HL-60/S4 treated with phorbol 12-myristate 13-acetate at 8.2 ng/mL for 4 days and 3 days (cell line): Measurements from ENCODE around the gene HDGFL3.
"Not testable (repeated sequence)": the region's sequence is repeated elsewhere in the genome, so short reads cannot be mapped to it uniquely, and the experiment has no call there.

Experiments used
- in situ Hi-C: fragments of 300-500 bp; cut with MboI; formaldehyde crosslinking; loops from 2 replicates; pipeline ENCODE4 v1.15.0; 2022; ENCODE audit warnings: low sequenced_read_pairs

The HDGFL3 gene

DNA sequence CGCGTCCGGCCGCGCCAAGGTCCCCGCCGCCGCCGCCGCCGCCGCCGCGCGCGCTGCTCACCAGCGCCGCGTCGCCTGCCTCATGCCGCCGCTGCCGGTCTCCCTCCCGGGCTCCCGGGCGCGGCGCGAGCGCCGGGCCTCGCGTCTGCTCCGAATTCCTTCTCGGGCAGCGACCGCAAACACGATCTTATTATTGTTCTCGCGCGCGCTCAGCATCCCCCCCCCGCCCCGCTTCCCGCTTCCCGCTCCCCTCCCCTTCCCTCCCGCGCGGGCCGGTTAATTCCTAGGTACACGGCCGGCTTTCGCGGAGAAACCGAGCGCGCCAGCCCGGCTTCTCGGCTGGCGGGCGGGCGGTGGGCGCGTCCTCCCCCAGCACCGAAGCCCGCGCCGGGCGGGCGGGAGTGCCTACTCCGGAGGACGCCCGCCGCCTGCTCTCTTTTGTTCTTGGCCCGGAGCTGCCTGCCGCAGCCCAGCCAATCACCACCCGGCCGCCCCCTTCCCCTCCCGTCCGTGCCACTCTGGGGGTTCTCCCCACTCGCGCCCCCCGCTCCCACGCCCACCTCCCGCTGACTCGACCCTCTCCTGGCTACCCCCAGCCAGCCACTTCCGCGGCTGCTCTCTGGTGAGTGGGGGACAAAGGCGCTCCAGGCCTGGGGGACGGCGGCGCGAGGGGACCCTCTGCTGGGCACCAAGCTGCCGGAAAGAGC lies at the start of gene HDGFL3:
Gene HDGFL3 (minus strand): TSS at position 164 of the 707 bp plus-strand sequence. CDS start 409 bp downstream, outside the sequence.
- in situ Hi-C loops = no loop called here

GRCh38 chr15:83250781-83251180 lies 43.2 kb upstream of the HDGFL3 start:
- in situ Hi-C loops = no loop called here

DNA sequence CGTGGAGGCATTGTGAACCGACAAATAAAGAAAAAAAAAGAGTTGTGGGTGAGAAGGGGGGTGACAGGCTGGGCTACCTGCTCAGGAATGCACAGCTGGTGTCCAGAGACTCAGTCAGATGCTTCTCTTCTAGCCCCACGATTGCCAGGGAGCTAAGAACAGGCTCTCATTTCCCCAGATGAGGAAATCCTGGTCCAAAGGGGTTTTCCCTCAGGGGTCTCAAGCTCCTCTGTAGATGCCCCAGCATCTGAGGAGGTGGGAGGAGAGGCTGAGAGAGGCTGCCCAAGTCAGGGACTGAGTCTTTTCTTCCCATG lies 41.4 kb upstream of the HDGFL3 start:
- in situ Hi-C loops = no loop called here

- in situ Hi-C loops = no loop called here
Measured at GRCh38 chr15:83248151-83249029, 40.8 kb upstream of the HDGFL3 start.

DNA sequence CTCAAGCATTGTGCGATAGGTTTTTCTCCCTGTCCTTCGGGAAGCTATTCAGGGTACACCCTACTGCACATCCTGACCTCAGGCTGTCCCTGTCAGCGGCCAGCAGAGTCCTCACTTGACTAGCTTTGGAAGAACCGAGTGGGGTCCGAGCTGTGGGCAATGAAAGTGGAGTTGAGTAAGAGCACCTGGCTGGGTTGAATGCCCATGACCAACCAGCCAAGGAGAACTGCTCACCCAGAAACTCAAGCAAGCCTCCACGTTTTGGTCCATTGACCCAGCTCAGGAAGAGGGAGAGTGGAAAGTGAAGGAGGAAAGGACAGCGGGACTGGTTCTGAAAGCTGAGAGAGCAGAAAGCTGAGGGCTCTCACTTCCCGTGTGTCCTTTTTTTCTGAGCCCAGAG lies 36.0 kb upstream of the HDGFL3 start:
- in situ Hi-C loops = no loop called here

DNA sequence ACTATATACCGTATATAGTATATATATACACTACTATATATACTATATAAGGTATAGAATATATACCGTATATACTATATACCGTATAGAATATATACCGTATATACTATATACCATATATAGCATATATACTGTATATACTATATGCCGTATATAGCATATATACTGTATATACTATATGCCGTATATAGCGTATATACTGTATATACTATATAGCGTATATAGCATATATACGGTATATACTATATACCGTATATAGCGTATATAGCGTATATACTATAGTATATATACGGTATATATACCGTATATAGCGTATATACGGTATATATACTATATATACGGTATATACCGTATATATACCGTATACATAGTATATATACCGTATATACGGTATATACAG lies 22.6 kb upstream of the HDGFL3 start:
- in situ Hi-C loops = no loop called here

DNA sequence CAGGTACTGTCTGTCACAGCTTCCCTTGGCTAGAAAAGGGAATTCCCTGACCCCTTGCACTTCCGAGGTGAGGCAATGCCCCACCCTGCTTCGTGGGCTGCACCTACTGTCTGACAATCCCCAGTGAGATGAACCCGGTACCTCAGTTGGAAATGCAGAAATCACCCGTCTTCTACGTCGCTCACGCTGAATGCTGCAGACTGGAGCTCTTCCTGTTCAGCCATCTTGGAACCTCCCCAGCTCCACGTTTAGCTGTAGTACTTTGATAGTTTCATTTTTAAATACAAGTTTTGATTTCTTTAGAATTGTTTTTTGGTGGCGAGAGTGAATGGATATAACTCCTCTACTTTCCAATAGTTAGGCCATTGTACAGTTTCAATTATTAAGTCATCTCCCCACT lies 17.8 kb upstream of the HDGFL3 start:
- in situ Hi-C loops = no loop called here

GRCh38 chr15:83221781-83222180 lies 14.2 kb upstream of the HDGFL3 start:
- in situ Hi-C loops = not testable (repeated sequence)

- in situ Hi-C loops = no loop called here
Measured at GRCh38 chr15:83219026-83219425, 11.4 kb upstream of the HDGFL3 start.

DNA sequence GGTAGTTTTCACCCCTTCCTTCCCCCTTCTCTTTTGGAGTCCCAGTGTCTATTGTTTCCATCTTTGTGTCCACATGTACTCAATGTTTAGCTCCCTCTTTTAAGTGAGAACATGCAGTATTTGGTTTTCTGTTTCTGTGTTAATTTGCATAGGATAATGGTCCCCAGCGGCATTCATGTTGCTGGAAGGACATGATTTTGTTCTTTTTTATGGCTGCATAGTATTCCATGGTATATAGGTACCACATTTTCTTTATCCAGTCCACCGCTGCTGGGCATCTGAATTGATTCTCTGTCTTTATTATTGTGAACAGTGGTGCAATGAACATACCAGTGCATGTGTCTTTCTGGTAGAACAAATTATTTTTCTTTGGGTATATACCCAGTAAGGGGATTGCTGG lies 7.7 kb upstream of the HDGFL3 start:
- in situ Hi-C loops = no loop called here

DNA sequence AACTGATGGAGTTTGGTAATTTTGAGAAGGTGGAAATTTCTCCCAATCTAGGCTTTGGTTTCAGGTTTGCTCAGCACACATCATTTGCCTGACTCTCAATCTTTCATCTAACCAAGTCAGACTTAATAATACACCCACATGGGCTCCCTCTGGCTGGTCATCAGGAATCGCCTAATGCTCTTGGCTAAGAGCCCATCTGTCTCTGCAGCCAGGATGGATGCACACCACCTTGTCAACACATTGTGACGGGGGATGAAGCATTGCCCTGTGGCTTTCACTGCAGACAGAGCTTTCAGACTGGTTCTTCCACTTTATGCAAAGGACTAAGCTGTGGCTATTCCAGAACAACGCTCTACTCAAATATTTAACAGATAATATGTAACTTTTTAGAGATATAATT lies 3.0 kb upstream of the HDGFL3 start:
- in situ Hi-C loops = no loop called here

DNA sequence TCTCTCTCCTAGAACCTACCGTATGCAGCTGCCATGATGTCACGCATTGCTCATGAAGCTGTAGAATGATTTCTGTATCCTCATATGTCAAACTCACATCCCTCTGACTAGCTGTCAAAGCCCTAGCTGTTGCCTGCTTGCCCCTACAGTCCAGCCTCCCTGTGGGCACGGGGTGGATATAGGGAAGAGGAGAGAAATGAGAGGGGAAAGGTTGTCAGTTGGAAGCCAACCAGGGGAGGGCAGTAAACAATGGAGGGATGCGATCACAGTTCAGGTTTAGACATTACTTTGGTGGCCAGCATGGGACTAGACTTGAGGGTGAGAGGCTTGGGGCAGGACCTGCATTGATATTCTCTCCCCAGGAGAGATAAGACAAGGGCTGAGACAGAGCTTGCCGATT lies 1.7 kb upstream of the HDGFL3 start:
- in situ Hi-C loops = no loop called here

GRCh38 chr15:83208367-83208661 lies 691 bp upstream of the HDGFL3 start:
- in situ Hi-C loops = no loop called here

GRCh38 chr15:83207009-83207659 lies 489 bp downstream of the HDGFL3 start:
- in situ Hi-C loops = no loop called here

GRCh38 chr15:83206526-83207008 lies 1.1 kb downstream of the HDGFL3 start:
- in situ Hi-C loops = no loop called here

DNA sequence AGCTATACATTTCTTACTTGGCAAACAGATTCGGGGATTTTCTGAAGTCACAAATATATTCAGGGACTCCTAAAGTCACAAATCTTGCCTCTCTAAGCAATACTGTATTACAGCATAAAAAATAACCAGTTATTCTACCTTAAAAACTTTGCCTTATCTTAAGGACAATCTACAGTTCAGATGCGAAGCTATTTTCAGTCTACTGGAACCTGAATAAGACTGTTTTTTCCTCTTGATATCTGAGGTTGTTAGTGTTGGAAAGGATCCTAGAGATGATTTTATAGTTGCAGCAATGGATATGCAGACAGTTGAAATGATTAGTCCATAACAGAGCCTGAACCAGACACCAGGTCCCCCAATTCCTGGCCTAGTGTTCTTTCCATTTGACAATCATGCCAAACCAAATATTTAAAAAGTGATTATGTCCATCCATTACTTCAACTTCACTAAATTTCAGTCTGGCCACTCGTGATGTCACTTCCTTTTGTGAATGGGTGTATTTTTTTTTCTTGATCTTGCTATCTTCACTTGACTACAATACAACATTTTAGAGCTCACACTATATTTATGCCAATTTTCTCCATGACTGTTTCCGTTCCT lies 1.8 kb downstream of the HDGFL3 start:
- in situ Hi-C loops = no loop called here

DNA sequence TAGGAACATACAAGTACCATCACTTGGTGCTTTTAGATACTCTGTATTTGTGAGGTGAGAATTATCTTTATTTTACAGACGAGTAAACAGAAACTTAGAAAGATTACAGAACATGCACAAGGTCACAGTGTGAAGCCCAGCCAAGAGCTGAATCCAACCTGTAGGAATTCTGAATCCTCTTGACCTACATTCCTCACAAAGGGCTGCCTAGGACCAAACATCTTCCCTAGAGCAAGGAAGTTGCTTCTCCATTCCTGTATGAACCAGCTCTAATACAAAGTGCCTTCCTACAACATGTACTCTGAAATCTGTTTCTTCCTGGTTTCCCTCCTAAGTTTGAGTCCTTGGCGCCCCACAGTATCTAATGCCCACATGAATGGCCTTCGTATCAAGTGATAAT lies 2.9 kb downstream of the HDGFL3 start:
- in situ Hi-C loops = no loop called here

DNA sequence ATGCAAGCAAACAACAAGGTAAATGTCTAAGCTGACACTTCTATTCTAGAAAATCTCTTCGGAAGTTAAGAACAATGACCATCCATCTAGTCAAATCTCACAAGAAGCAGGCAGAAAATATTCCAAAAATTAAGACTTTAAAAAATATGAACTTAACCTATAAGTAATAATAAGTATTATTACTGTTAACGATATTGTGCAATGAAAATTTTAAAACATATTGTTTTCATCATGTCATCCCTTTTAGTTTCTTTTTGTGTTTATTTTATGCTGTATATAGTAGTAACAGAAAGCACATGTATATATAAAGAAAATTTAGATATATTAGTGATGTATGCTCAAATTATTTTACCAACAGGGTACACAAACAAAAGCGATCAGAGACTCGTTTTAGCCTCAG lies 4.1 kb downstream of the HDGFL3 start:
- in situ Hi-C loops = no loop called here

DNA sequence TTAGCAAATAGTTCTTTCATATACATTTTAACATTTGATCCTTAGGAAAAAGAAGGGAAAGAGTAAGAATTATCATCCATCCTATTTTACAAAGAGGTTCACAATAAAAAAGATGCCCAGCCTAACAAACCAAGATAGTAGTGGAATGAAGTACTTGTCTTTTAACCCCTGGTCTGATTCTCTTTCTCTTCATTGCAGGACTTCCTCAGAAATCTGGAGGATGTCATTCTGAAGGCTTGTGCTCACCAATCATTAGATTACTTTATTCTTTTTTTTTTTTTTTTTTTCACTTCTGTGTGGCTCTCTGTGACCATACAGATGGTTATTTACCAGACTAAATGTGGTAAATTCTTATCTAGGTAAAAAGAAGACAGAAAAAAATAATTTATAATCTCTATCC lies 7.0 kb downstream of the HDGFL3 start:
- in situ Hi-C loops = no loop called here

- in situ Hi-C loops = no loop called here
Measured at GRCh38 chr15:83200162-83200561, 7.5 kb downstream of the HDGFL3 start.

GRCh38 chr15:83199288-83199687 lies 8.3 kb downstream of the HDGFL3 start:
- in situ Hi-C loops = no loop called here

DNA sequence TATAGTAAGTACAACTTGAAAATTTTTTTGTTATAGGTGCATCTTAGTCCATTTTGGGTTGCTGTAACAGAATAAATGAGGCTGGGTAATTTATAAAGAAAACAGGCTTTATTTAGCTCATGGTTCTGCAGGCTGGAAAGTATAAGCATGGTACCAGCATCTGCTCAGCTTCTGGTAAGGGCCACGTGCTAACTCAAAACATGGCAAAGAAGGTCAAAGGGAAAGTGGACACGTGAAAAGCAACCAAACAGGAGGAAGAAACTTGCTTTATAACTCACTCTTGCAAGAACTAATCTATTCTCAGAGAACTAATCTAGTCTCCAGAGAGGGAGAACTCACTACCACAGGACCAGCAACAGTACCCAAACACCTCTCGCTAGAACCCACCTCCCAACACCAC lies 9.1 kb downstream of the HDGFL3 start:
- in situ Hi-C loops = no loop called here
